Uterine smooth muscle cell (primary cell): Measurements from ENCODE around the gene PCDHGA11. TPM values are rescaled to one million over a fixed set of nuclear protein-coding genes. Genes with fewer than 3 reads are reported as not detected.

Experiments used
- total RNA-seq: library from RNA; depleted of rRNA; stranded (reverse); fragments of >200 nt; gene quantifications from 2 replicates; pipeline ENCODE4 v1.2.3, GENCODE V29; 2014

Gene PCDHGA11
- 11.7 and 13.6 TPM in 2 replicates for total RNA-seq

GRCh38 chr5:141420855-141421488 is at the start of gene PCDHGA11:
PCDHGA11 (plus strand) TSS chr5:141421051; CDS start chr5:141421228, 177 bp downstream.

GRCh38 chr5:141373673-141374317 is 47.1 kb upstream of the PCDHGA11 start, which contains the start of gene PCDHGA6:
PCDHGA6 (plus strand) TSS chr5:141373891; CDS start chr5:141374084, 193 bp downstream.

GRCh38 chr5:141382469-141383294 is 38.2 kb upstream of the PCDHGA11 start, which contains the start of gene PCDHGA7:
PCDHGA7 (plus strand) TSS chr5:141382742; CDS start chr5:141382900, 158 bp downstream.

GRCh38 chr5:141387557-141388311 is 33.1 kb upstream of the PCDHGA11 start, which contains the start of gene PCDHGB4:
PCDHGB4 (plus strand) TSS chr5:141387698; CDS start chr5:141387885, 187 bp downstream.

GRCh38 chr5:141392429-141393198 is 28.2 kb upstream of the PCDHGA11 start, which contains the start of gene PCDHGA8:
PCDHGA8 (plus strand) TSS chr5:141392633; CDS start chr5:141392814, 181 bp downstream.

GRCh38 chr5:141397756-141398551 is 22.9 kb upstream of the PCDHGA11 start, which contains the start of gene PCDHGB5:
PCDHGB5 (plus strand) TSS chr5:141397947; CDS start chr5:141398128, 181 bp downstream.

GRCh38 chr5:141402553-141403243 is 18.2 kb upstream of the PCDHGA11 start, which contains the start of gene PCDHGA9:
PCDHGA9 (plus strand) TSS chr5:141402778; CDS start chr5:141402953, 175 bp downstream.

GRCh38 chr5:141407790-141408505 is 12.9 kb upstream of the PCDHGA11 start, which contains the start of gene PCDHGB6:
PCDHGB6 (plus strand) TSS chr5:141408021; CDS start chr5:141408203, 182 bp downstream.

GRCh38 chr5:141412854-141413539 is 7.9 kb upstream of the PCDHGA11 start, which contains the start of gene PCDHGA10:
PCDHGA10 (plus strand) TSS chr5:141412987; CDS start chr5:141413176, 189 bp downstream.

GRCh38 chr5:141417494-141418172 is 3.2 kb upstream of the PCDHGA11 start, which contains the start of gene PCDHGB7:
PCDHGB7 (plus strand) TSS chr5:141417677; CDS start chr5:141417860, 183 bp downstream.

GRCh38 chr5:141430332-141431113 is 9.7 kb downstream of the PCDHGA11 start, which contains the start of gene PCDHGA12:
PCDHGA12 (plus strand) TSS chr5:141430507; CDS start chr5:141430760, 253 bp downstream.

Other genes with a start within 250 kb of the PCDHGA11 start
- gene PCDHB7, start 248.4 kb upstream of the PCDHGA11 start, total RNA-seq = 0.11 and 0.12 TPM in 2 replicates
- 0.11 and 0.25 TPM in 2 replicates for gene PCDHB8, start 243.3 kb upstream of the PCDHGA11 start, total RNA-seq
- 0.12 and 0.33 TPM in 2 replicates for gene PCDHB16, start 238.7 kb upstream of the PCDHGA11 start, total RNA-seq
- gene PCDHB9, start 233.9 kb upstream of the PCDHGA11 start, total RNA-seq = under 0.01 TPM in 2 replicates
- gene PCDHB10, start 228.7 kb upstream of the PCDHGA11 start, total RNA-seq = 0.11 and 0.12 TPM in 2 replicates
- under 0.01 TPM in 1 of 2 replicates, not detected in the other for gene PCDHB11, start 221.4 kb upstream of the PCDHGA11 start, total RNA-seq
- gene PCDHB12, start 212.3 kb upstream of the PCDHGA11 start, total RNA-seq = under 0.01 and 0.12 TPM in 2 replicates
- gene PCDHB13, start 207.1 kb upstream of the PCDHGA11 start, total RNA-seq = under 0.01 and 0.12 TPM in 2 replicates
- gene PCDHB14, start 197.7 kb upstream of the PCDHGA11 start, total RNA-seq = 0.11 and 0.12 TPM in 2 replicates
- gene PCDHB15, start 175.7 kb upstream of the PCDHGA11 start, total RNA-seq = under 0.01 and 0.37 TPM in 2 replicates
- gene SLC25A2, start 117.0 kb upstream of the PCDHGA11 start, total RNA-seq = 0.50 and 0.66 TPM in 2 replicates
- gene TAF7, start 100.3 kb upstream of the PCDHGA11 start, total RNA-seq = 86.1 and 88.3 TPM in 2 replicates
- gene PCDHGA1, start 90.5 kb upstream of the PCDHGA11 start, total RNA-seq = 0.22 and 0.62 TPM in 2 replicates
- 0.89 and 2.2 TPM in 2 replicates for gene PCDHGA2, start 82.3 kb upstream of the PCDHGA11 start, total RNA-seq
- gene PCDHGA3, start 77.2 kb upstream of the PCDHGA11 start, total RNA-seq = 0.22 and 0.87 TPM in 2 replicates
- 0.44 and 1.2 TPM in 2 replicates for gene PCDHGB1, start 71.0 kb upstream of the PCDHGA11 start, total RNA-seq
- gene PCDHGA4, start 66.0 kb upstream of the PCDHGA11 start, total RNA-seq = 2.2 and 5.2 TPM in 2 replicates
- 1.2 and 1.7 TPM in 2 replicates for gene PCDHGB2, start 61.1 kb upstream of the PCDHGA11 start, total RNA-seq
- gene PCDHGA5, start 56.9 kb upstream of the PCDHGA11 start, total RNA-seq = 0.55 and 0.87 TPM in 2 replicates
- gene PCDHGB3, start 50.8 kb upstream of the PCDHGA11 start, total RNA-seq = 2.3 and 4.2 TPM in 2 replicates
- gene PCDHGA6, start 47.2 kb upstream of the PCDHGA11 start, total RNA-seq = 1.7 and 3.2 TPM in 2 replicates
- gene PCDHGA7, start 38.3 kb upstream of the PCDHGA11 start, total RNA-seq = 1.3 and 4.0 TPM in 2 replicates
- 11.3 and 20.9 TPM in 2 replicates for gene PCDHGB4, start 33.4 kb upstream of the PCDHGA11 start, total RNA-seq
- gene PCDHGA8, start 28.4 kb upstream of the PCDHGA11 start, total RNA-seq = 1.1 and 2.4 TPM in 2 replicates
- gene PCDHGB5, start 23.1 kb upstream of the PCDHGA11 start, total RNA-seq = 16.2 and 25.0 TPM in 2 replicates
- 4.0 and 4.2 TPM in 2 replicates for gene PCDHGA9, start 18.3 kb upstream of the PCDHGA11 start, total RNA-seq
- gene PCDHGB6, start 13.0 kb upstream of the PCDHGA11 start, total RNA-seq = 2.4 and 2.9 TPM in 2 replicates
- gene PCDHGA10, start 8.1 kb upstream of the PCDHGA11 start, total RNA-seq = 4.9 and 5.2 TPM in 2 replicates
- gene PCDHGB7, start 3.4 kb upstream of the PCDHGA11 start, total RNA-seq = 6.0 and 7.4 TPM in 2 replicates
- gene PCDHGA12, start 9.5 kb downstream of the PCDHGA11 start, total RNA-seq = 15.5 and 21.5 TPM in 2 replicates
- gene PCDHGC3, start 54.9 kb downstream of the PCDHGA11 start, total RNA-seq = 39.6 and 44.7 TPM in 2 replicates
- 2.2 and 2.4 TPM in 2 replicates for gene PCDHGC4, start 64.0 kb downstream of the PCDHGA11 start, total RNA-seq
- 2.3 and 2.9 TPM in 2 replicates for gene PCDHGC5, start 68.0 kb downstream of the PCDHGA11 start, total RNA-seq
- gene DIAPH1, start 197.9 kb downstream of the PCDHGA11 start, total RNA-seq = 24.2 and 41.1 TPM in 2 replicates
- 49.4 and 62.5 TPM in 2 replicates for gene HDAC3, start 215.8 kb downstream of the PCDHGA11 start, total RNA-seq
- gene RELL2, start 215.9 kb downstream of the PCDHGA11 start, total RNA-seq = 4.9 TPM in 2 replicates
- 33.3 and 53.4 TPM in 2 replicates for gene FCHSD1, start 230.4 kb downstream of the PCDHGA11 start, total RNA-seq